ENCODE results near the gene PTPRG. TPM values are rescaled to one million over a fixed set of nuclear protein-coding genes. Genes with fewer than 3 reads are reported as not detected.
"Not testable (repeated sequence)": the region's sequence is repeated elsewhere in the genome, so short reads cannot be mapped to it uniquely, and the experiment has no call there.

The PTPRG gene
- total RNA-seq, 2 experiments from 2014 or later, result 0.03 to 0.05 TPM

DNA sequence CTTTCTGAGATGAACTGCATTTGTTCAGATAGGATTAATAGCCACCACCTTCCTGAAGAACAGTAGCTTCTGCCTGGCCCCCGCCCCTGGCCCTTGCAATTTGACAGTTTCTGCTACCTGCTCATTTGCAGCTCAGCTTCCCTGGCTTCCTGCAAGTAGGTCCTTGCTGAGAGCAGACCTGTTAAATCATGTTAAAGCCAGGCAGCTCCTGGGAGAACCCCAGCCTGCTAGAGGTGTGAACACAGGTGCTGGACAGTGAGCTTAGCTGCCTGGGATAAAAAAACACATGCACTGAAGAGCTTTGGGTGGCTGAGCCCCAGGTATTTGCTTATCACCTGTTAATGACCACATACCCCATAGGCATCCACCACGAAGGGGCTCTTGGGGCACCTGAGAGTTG is 143.4 kb downstream of the PTPRG start:
- intact Hi-C loops (cut with DNase I, micrococcal nuclease), result no loop called here
- Histone ChIP-seq H3K27me3 (ENCODE audit: control insufficient read depth in 1 of 2, insufficient read depth in 2 of 2, low read length in 2 of 2) (no peaks in the 10 kb centered on the region), H3K27ac (ENCODE audit: low read depth in 1 of 2, low read length in 2 of 2) (no peak overlapping the region), H3K4me3 (ENCODE audit: low read length) (no peak overlapping the region), H3K9me3 (ENCODE audit: control insufficient read depth in 1 of 2, insufficient read depth in 1 of 2, low read length in 2 of 2) (no peaks in the 10 kb centered on the region), H3K36me3 (ENCODE audit: insufficient read depth, low read length) (no peaks in the 10 kb centered on the region), H3K4me1 (ENCODE audit: insufficient read depth, low read length) (no peaks in the 10 kb centered on the region)
- H3K27me3 Mint-ChIP-seq, result peaks cover 5% of the 10 kb centered on the region
- no peak overlapping the region for H3K4me3 Mint-ChIP-seq
- no peak for ATAC-seq (ENCODE audit: poor library complexity)
- no peaks in the 10 kb centered on the region for H3K36me3 Mint-ChIP-seq (ENCODE audit: low read depth)
- POLR2A ChIA-PET, result no interaction called here
- TF ChIP-seq, protein P1, sequence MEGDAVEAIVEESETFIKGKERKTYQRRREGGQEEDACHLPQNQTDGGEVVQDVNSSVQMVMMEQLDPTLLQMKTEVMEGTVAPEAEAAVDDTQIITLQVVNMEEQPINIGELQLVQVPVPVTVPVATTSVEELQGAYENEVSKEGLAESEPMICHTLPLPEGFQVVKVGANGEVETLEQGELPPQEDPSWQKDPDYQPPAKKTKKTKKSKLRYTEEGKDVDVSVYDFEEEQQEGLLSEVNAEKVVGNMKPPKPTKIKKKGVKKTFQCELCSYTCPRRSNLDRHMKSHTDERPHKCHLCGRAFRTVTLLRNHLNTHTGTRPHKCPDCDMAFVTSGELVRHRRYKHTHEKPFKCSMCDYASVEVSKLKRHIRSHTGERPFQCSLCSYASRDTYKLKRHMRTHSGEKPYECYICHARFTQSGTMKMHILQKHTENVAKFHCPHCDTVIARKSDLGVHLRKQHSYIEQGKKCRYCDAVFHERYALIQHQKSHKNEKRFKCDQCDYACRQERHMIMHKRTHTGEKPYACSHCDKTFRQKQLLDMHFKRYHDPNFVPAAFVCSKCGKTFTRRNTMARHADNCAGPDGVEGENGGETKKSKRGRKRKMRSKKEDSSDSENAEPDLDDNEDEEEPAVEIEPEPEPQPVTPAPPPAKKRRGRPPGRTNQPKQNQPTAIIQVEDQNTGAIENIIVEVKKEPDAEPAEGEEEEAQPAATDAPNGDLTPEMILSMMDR (IDR thresholded peaks at IDR 0.05), result no peak
- H3K27ac Mint-ChIP-seq, result no peak overlapping the region
- H3K4me1 Mint-ChIP-seq (ENCODE audit: low read depth), result no peaks in the 10 kb centered on the region
- H3K9me3 Mint-ChIP-seq, result no peaks in the 10 kb centered on the region
- CTCF ChIA-PET, result no interaction called here
- no peak for DNase-seq

DNA sequence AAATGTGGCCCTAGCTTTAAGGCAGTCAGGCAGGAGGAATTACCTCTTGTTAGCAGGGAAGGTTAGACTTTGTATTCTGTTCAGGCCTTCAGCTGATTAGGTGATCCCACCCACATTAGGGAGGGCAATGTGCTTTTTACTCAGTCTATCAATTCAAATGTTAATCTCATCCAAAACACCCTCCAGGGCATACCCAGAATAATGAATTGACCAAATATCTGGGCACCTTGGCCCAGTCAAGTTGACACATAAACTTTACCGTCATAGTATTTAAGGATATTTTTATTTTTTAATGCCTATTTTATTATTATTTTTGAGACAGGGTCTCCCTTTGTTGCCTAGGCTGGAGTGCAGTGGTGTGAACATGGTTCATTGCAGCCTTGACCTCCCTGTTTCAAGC is 146.1 kb downstream of the PTPRG start:
- Mint-ChIP-seq H3K9me3 (peaks cover 5% of the 10 kb centered on the region), H3K4me3 (no peak overlapping the region), H3K27ac (no peak overlapping the region), H3K36me3 (ENCODE audit: low read depth) (no peaks in the 10 kb centered on the region), H3K27me3 (peaks cover 5% of the 10 kb centered on the region), H3K4me1 (ENCODE audit: low read depth) (no peaks in the 10 kb centered on the region)
- ChIA-PET POLR2A (no interaction called here), CTCF (no interaction called here)
- Histone ChIP-seq H3K27me3 (ENCODE audit: control insufficient read depth in 1 of 2, insufficient read depth in 2 of 2, low read length in 2 of 2) (no peaks in the 10 kb centered on the region), H3K4me1 (ENCODE audit: insufficient read depth, low read length) (no peaks in the 10 kb centered on the region), H3K4me3 (ENCODE audit: low read length) (no peak overlapping the region), H3K9me3 (ENCODE audit: control insufficient read depth in 1 of 2, insufficient read depth in 1 of 2, low read length in 2 of 2) (no peaks in the 10 kb centered on the region), H3K27ac (ENCODE audit: low read depth in 1 of 2, low read length in 2 of 2) (no peak overlapping the region), H3K36me3 (ENCODE audit: insufficient read depth, low read length) (no peaks in the 10 kb centered on the region)
- TF ChIP-seq, protein P1 (IDR thresholded peaks at IDR 0.05), result no peak
- DNase-seq (no peak), ATAC-seq (ENCODE audit: poor library complexity) (no peak)
- intact Hi-C loops (cut with DNase I, micrococcal nuclease), result no loop called here

DNA sequence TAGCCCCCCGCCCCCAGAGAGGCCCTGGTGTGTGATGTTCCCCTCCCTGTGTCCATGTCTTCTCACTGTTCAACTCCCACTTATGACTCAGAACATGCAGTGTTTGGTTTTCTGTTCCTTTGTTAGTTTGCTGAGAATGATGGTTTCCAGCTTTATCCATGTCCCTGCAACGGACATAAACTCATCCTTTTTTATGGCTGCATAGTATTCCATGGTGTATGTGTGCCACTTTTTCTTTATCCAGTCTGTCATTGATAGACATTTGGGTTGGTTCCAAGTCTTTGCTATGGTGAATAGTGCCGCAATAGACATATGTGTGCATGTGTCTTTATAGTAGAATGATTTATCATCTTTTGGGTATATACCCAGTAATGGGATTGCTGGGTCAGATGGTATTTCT is 149.5 kb downstream of the PTPRG start:
- H3K9me3 ChIP-seq (ENCODE audit: control insufficient read depth in 1 of 2, insufficient read depth in 1 of 2, low read length in 2 of 2); H3K9me3 Mint-ChIP-seq; H3K4me3 ChIP-seq (ENCODE audit: low read length); H3K4me1 Mint-ChIP-seq (ENCODE audit: low read depth); CTCF ChIA-PET; intact Hi-C loops (cut with DNase I, micrococcal nuclease); H3K27me3 ChIP-seq (ENCODE audit: control insufficient read depth in 1 of 2, insufficient read depth in 2 of 2, low read length in 2 of 2); ATAC-seq (ENCODE audit: poor library complexity); H3K27ac ChIP-seq (ENCODE audit: low read depth in 1 of 2, low read length in 2 of 2); POLR2A ChIA-PET; DNase-seq; H3K27me3 Mint-ChIP-seq; H3K27ac Mint-ChIP-seq; H3K36me3 Mint-ChIP-seq (ENCODE audit: low read depth); H3K4me3 Mint-ChIP-seq; H3K36me3 ChIP-seq (ENCODE audit: insufficient read depth, low read length); H3K4me1 ChIP-seq (ENCODE audit: insufficient read depth, low read length): not testable (repeated sequence)

DNA sequence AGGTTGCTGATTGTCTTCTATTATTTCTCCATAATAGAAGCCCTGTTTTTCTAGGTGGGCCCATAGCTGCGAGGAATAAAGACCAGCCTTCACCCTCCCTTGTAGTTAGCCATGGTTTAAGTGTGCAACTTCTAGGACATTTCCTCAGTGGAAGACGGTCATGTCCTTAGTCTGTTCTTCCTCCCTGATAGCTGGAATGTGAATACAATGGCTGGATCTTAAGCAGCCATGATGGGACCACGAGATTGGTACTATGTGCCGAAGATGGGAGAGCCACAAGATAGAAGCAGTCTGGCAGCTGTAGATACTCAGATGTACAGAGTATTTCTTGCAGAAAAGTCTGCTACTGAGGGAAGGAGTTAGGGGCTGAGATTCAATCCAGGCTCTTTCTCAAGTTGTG is 152.9 kb downstream of the PTPRG start:
- ATAC-seq (ENCODE audit: poor library complexity), result no peak
- Histone ChIP-seq H3K4me3 (ENCODE audit: low read length) (no peak overlapping the region), H3K27ac (ENCODE audit: low read depth in 1 of 2, low read length in 2 of 2) (no peak overlapping the region), H3K9me3 (ENCODE audit: control insufficient read depth in 1 of 2, insufficient read depth in 1 of 2, low read length in 2 of 2) (no peaks in the 10 kb centered on the region), H3K36me3 (ENCODE audit: insufficient read depth, low read length) (no peaks in the 10 kb centered on the region), H3K4me1 (ENCODE audit: insufficient read depth, low read length) (no peaks in the 10 kb centered on the region), H3K27me3 (ENCODE audit: control insufficient read depth in 1 of 2, insufficient read depth in 2 of 2, low read length in 2 of 2) (no peaks in the 10 kb centered on the region)
- no peak for DNase-seq
- Mint-ChIP-seq H3K9me3 (peaks cover 8% of the 10 kb centered on the region), H3K4me3 (no peak overlapping the region), H3K36me3 (ENCODE audit: low read depth) (no peaks in the 10 kb centered on the region), H3K27me3 (no peaks in the 10 kb centered on the region), H3K27ac (no peak overlapping the region), H3K4me1 (ENCODE audit: low read depth) (no peaks in the 10 kb centered on the region)
- ChIA-PET POLR2A (no interaction called here), CTCF (no interaction called here)
- TF ChIP-seq, protein P1 (IDR thresholded peaks at IDR 0.05), result no peak
- intact Hi-C loops (cut with DNase I, micrococcal nuclease), result no loop called here

All from CD4-positive, alpha-beta T cell (primary cell).